Prostate gland (tissue), 2 donors: ENCODE data around the gene GTF2H3. TPM values are rescaled to one million over a fixed set of nuclear protein-coding genes. Genes with fewer than 3 reads are reported as not detected.

ENCODE experiments used
- DNase-seq: peaks from one replicate; pipeline ENCODE4 v3.0.0-alpha.2; 2019; ENCODE audit warnings: low spot score
- H3K27ac ChIP-seq, 2 donors: fragments of 200-600 bp; sonication (generic); 2 replicates each; pipeline ENCODE4 v1.5.1; 2017 to 2019
- H3K27me3 ChIP-seq: fragments of 200-600 bp; sonication (generic); replicated peaks from 2 replicates; pipeline ENCODE4 v1.5.1; 2019; ENCODE audit not compliant: insufficient read depth
- H3K36me3 ChIP-seq, 2 donors: fragments of 200-600 bp; sonication (generic); 1 replicate in 1 of 2; 2 replicates in 1 of 2; pipeline versions ENCODE4 v1.5.1 to v1.8.1; 2017 to 2019
- H3K4me1 ChIP-seq: fragments of 200-600 bp; sonication (generic); replicated peaks from 2 replicates; pipeline ENCODE4 v1.5.1; 2019
- H3K4me3 ChIP-seq, 2 donors: fragments of 200-600 bp; sonication (generic); 2 replicates each; pipeline ENCODE4 v1.5.1; 2017 to 2019
- H3K9me3 ChIP-seq: fragments of 200-600 bp; sonication (generic); 2 replicates; pipeline ENCODE4 v1.5.1; 2017
- CTCF ChIP-seq, 4 experiments: fragments of 200-600 bp in 2 of 4; fragments of 450-650 bp in 2 of 4; sonication (generic) in 2 of 4; IDR thresholded peaks; 1 replicate in 3 of 4; 2 replicates in 1 of 4; pipeline ENCODE4 v1.5.1; 2016 to 2019; ENCODE audit warnings: antibody characterized with exemption in 4 of 4, mild to moderate bottlenecking in 2 of 4, moderate library complexity in 2 of 4
- POLR2A ChIP-seq: fragments of 450-650 bp; IDR thresholded peaks from one replicate; pipeline ENCODE4 v1.6.1; 2016; ENCODE audit warnings: antibody characterized with exemption, mild to moderate bottlenecking
- POLR2AphosphoS5 ChIP-seq: sonication (generic); formaldehyde crosslinking; IDR thresholded peaks from one replicate; pipeline ENCODE4 v1.6.1; 2017; ENCODE audit warnings: antibody characterized with exemption
- WGBS: methylation state at CpG from one replicate; pipeline ENCODE4 v1.1.5; 2018; 5-methylcytosine and 5-hydroxymethylcytosine counted together
- intact Hi-C: fragments of 100-400 bp; cut with DNase I; formaldehyde crosslinking; loops from one replicate; pipeline ENCODE4 v1.14.2; 2022
- total RNA-seq, 2 donors: library from RNA; depleted of rRNA; stranded (reverse); fragments of >200 nt; gene quantifications; one replicate each; pipeline ENCODE4 v1.1.0, GENCODE V29; 2016

GTF2H3 gene
- total RNA-seq, 2 donors from 2014 or later = 28.0 to 50.1 TPM

- H3K4me3 ChIP-seq = no peak overlapping the region
These were observed 34.1 kb downstream of the GTF2H3 start for GRCh38 chr12:123667771-123668170.

GRCh38 chr12:123670882-123671728, 37.5 kb downstream of the GTF2H3 start, which contains the start of gene TCTN2:
TCTN2 (plus strand) TSS chr12:123671113; CDS start chr12:123671241, 128 bp downstream.
- Histone ChIP-seq H3K9me3 (no peaks in the 10 kb centered on the region), H3K4me1 (no peaks in the 10 kb centered on the region), H3K36me3 (peaks cover 0 to 7% of the 10 kb centered on the region in 2 donors), H3K27ac (peak within 1 kb of the TSS; percentile 18 to 70), H3K4me3 (peak within 1 kb of the TSS; percentile 56 to 72), H3K27me3 (no peaks in the 10 kb centered on the region)
- WGBS = 1% methylated on average over 46 of the region's 53 CpGs
- intact Hi-C loops = no loop called here
- no peak for TF ChIP-seq CTCF (IDR thresholded peaks at IDR 0.05)
- TF ChIP-seq POLR2AphosphoS5 = peak; percentile 82
- TF ChIP-seq POLR2A = peak; percentile 24
- peak; percentile 95 for DNase-seq

More at GRCh38 chr12:123667771-123668170, 34.1 kb downstream of the GTF2H3 start:
- TF ChIP-seq CTCF (IDR thresholded peaks at IDR 0.05) = no peak
- no peak for TF ChIP-seq POLR2A
- no peak for DNase-seq
- intact Hi-C loops = no loop called here
- no peak overlapping the region for H3K27ac ChIP-seq
- no peaks in the 10 kb centered on the region for H3K36me3 ChIP-seq
- no peaks in the 10 kb centered on the region for H3K4me1 ChIP-seq
- 51% methylated on average over 8 of the region's 8 CpGs for WGBS
- H3K27me3 ChIP-seq = no peaks in the 10 kb centered on the region
- H3K9me3 ChIP-seq = no peaks in the 10 kb centered on the region

- intact Hi-C loops = no loop called here
- Histone ChIP-seq H3K4me3 (peak overlapping the region; percentile 56 to 72), H3K27ac (peak overlapping the region in 1 of 2 donors; percentile 70), H3K9me3 (no peaks in the 10 kb centered on the region), H3K27me3 (no peaks in the 10 kb centered on the region), H3K4me1 (no peaks in the 10 kb centered on the region), H3K36me3 (peaks cover 0 to 7% of the 10 kb centered on the region in 2 donors)
- no peak for DNase-seq
- TF ChIP-seq CTCF (IDR thresholded peaks at IDR 0.05) = no peak
- 26% methylated on average over 6 of the region's 6 CpGs for WGBS
These were observed 38.2 kb downstream of the GTF2H3 start for GRCh38 chr12:123671876-123672275.

GRCh38 chr12:123675436-123675835, 41.8 kb downstream of the GTF2H3 start:
- H3K27me3 ChIP-seq = no peaks in the 10 kb centered on the region
- H3K36me3 ChIP-seq = peaks cover 0 to 7% of the 10 kb centered on the region in 2 donors
- TF ChIP-seq CTCF (IDR thresholded peaks at IDR 0.05) = no peak
- no peak for TF ChIP-seq POLR2AphosphoS5
- no peak for TF ChIP-seq POLR2A
- 100% methylated on average over 1 of the region's 1 CpG for WGBS
- no peaks in the 10 kb centered on the region for H3K9me3 ChIP-seq
- no peak for DNase-seq
- H3K27ac ChIP-seq = no peak overlapping the region
- no peak overlapping the region for H3K4me3 ChIP-seq
- intact Hi-C loops = no loop called here
- no peaks in the 10 kb centered on the region for H3K4me1 ChIP-seq
